HG03432 (cell line): ENCODE results near the gene NBPF8.
"Not testable (repeated sequence)": the region's sequence is repeated elsewhere in the genome, so short reads cannot be mapped to it uniquely, and the experiment has no call there.

Experiments
- ATAC-seq: cut with Tn5 transposase; IDR thresholded peaks from one replicate; pipeline ENCODE4 v1.9.1; 2021; ENCODE audit warnings: mild to moderate bottlenecking, moderate library complexity; ENCODE audit not compliant: unreplicated experiment

Gene NBPF8

GRCh38 chr1:120414911-120415480 is at the start of gene NBPF8:
Gene NBPF8 (plus strand): TSS chr1:120415035. CDS start chr1:120436523, 21,488 bp downstream.
- ATAC-seq: peak; percentile 99

DNA sequence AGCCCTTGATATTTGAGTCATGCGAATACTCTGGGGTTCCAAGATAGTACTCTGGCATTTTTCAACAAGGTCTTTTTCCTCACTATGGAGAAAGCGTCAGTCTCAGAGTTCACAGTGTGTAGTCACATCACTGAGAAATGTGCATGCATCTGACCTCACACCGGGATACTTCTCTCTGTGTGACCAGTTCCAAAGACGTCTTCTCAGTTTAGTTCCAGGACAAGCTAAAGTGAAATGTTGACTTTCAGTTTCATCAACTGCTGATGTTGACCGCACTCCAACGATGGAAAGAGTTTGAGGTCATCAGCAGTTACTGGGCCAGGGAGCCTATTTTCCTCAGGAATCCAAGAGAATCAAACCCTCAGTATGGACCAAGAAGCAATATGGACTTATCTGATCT is 47.1 kb upstream of the NBPF8 start:
- not testable (repeated sequence) for ATAC-seq

GRCh38 chr1:120386651-120387050 is 28.2 kb upstream of the NBPF8 start:
- ATAC-seq: not testable (repeated sequence)

GRCh38 chr1:120388597-120389126 is 26.2 kb upstream of the NBPF8 start:
- ATAC-seq: not testable (repeated sequence)

DNA sequence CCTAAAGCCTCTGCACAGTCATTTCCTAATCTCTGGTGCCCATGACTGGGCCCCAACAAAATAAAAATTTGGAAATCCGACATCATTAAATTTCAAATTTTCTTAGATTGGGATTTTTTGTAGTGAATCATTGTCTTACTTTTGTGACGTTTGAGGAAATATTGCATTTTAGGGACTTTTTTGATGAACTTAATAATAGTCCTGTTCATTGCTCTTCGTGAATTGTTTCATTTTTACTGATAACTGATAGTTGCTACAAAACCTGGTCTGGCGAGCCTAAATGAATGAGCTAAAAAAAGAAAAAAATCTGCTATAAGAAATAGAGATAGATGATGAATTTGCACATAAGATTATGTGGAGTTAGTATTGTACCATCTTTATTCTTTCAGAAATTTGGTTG is 23.5 kb upstream of the NBPF8 start:
- ATAC-seq: not testable (repeated sequence)

DNA sequence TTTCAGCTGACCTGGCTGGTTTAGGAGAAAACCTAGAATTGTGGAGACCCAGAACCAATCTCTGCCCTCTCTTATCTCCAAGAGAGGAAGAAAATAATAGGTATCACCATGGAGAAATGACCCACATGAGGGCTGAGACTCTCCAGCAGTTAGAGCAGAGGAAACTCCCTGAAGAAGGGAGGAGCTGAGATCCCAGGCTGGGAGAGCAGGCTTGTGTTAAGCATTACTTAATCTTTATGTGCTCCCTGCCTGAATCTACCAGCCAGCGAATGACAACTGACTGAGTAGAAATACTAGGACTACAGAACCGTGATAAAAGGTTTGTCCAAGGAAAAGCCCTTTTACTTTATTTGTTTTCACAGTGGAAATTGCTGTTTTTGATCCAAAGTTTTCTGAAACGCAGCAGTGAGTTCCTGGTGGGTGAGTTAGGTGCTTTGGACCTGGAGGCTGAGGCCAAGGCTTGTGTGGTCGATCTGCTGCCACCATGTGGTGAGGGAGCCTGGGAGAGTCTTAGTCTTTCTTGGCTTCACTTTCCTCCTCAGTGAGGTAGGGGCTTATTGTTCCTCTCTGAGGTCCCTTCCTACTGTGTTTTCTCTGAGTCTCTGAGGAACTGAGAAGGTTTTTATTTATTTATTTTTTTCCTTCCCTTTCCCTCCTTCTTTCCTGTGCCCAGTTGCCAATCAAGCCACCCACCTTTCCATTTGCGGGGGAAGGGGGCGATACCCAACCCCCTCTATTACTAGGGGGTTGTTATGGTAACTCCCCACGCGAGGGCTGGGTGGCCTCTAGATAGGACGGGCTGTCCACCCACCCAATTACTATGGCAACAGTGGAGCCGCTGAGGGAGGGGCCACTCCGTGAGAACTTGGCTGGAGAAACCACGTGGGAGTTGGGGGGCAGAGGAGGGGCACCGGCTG is 21.3 kb upstream of the NBPF8 start:
- not testable (repeated sequence) for ATAC-seq

- not testable (repeated sequence) for ATAC-seq
These were observed 9.5 kb upstream of the NBPF8 start for GRCh38 chr1:120405348-120405747.

GRCh38 chr1:120414451-120414850 is 384 bp upstream of the NBPF8 start:
- peak; percentile 29 for ATAC-seq

DNA sequence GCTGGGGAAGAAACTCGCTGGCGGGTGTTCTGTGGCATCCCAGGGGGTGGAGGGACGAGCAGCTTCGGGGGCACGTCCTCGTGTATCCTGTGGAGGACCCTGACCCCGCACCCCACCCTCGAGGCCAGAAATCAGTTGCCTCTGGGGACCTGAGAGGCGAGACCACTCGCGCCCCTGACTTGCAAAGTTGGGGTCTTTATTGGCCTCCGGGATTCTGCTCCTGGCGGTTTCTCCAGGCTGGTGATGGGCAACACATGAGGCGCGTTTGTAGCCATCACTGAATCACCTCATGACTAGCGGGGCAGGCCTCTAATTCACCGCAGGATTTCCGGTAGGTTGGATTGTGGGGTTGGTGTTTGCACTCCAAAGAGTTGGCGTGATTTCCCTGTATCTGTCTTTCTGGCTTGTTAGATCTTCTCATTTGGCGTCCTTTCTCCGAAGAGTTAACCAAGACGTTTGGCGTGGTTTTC is 692 bp downstream of the NBPF8 start:
- peak; percentile 64 for ATAC-seq

- not testable (repeated sequence) for ATAC-seq
These were observed 10.2 kb downstream of the NBPF8 start for GRCh38 chr1:120425063-120425462.

GRCh38 chr1:120431626-120432025 is 16.8 kb downstream of the NBPF8 start:
- not testable (repeated sequence) for ATAC-seq

- ATAC-seq: not testable (repeated sequence)
These were observed 19.0 kb downstream of the NBPF8 start for GRCh38 chr1:120433831-120434230.

- ATAC-seq: not testable (repeated sequence)
These were observed 34.3 kb downstream of the NBPF8 start for GRCh38 chr1:120449124-120449523.
